ENCODE measurements around the gene TLE5.
"Not testable (repeated sequence)": the region's sequence is repeated elsewhere in the genome, so short reads cannot be mapped to it uniquely, and the experiment has no call there.

Gene TLE5

GRCh38 chr19:3041327-3041726 is 21.0 kb downstream of the TLE5 start:
- no peak for DNase-seq

GRCh38 chr19:3039641-3040077 is 22.6 kb downstream of the TLE5 start:
- DNase-seq = no peak

DNA sequence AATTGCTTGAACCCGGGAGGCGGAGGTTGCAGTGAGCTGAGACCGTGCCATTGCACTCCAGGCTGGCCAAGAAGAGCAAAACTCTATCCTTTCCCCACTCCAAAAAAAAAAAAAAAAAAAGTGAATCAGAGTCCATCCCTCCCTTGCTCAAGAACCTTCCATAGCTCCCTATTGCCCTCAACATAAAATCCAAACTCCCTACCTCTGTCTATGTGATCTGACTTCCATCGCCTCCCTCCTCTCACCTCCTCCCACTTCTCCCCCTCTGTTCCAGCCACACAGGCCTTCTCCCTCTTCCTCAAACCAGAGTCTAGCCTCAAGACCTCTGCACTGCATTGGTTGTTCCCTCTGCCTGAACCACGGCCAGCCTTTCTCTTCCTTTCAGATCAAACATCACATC is 23.2 kb downstream of the TLE5 start:
- no peak for DNase-seq

- no peak for DNase-seq
Measured at GRCh38 chr19:3038214-3038613, 24.1 kb downstream of the TLE5 start.

- not testable (repeated sequence) for DNase-seq
Measured at GRCh38 chr19:3036977-3037544, 25.2 kb downstream of the TLE5 start.

- peak; percentile 90 for DNase-seq
Measured at GRCh38 chr19:3036119-3036976, 25.9 kb downstream of the TLE5 start.

- DNase-seq = peak; percentile 96
Measured at GRCh38 chr19:3035542-3036118, 26.7 kb downstream of the TLE5 start.

GRCh38 chr19:3034656-3035541 is 27.4 kb downstream of the TLE5 start:
- no peak for DNase-seq

DNA sequence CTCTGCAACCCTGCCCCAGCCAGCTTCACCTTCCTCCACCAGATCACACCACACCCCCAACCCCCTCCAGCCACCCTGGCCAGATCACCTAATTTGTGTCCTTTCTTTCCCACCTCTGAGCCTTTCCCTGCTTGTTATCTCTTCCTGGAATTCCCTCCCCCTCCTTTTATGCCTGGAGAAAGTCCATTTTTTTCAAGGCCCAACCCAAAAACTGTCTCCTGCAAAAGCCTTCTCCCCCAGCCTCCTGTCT is 28.0 kb downstream of the TLE5 start:
- DNase-seq = no peak

DNA sequence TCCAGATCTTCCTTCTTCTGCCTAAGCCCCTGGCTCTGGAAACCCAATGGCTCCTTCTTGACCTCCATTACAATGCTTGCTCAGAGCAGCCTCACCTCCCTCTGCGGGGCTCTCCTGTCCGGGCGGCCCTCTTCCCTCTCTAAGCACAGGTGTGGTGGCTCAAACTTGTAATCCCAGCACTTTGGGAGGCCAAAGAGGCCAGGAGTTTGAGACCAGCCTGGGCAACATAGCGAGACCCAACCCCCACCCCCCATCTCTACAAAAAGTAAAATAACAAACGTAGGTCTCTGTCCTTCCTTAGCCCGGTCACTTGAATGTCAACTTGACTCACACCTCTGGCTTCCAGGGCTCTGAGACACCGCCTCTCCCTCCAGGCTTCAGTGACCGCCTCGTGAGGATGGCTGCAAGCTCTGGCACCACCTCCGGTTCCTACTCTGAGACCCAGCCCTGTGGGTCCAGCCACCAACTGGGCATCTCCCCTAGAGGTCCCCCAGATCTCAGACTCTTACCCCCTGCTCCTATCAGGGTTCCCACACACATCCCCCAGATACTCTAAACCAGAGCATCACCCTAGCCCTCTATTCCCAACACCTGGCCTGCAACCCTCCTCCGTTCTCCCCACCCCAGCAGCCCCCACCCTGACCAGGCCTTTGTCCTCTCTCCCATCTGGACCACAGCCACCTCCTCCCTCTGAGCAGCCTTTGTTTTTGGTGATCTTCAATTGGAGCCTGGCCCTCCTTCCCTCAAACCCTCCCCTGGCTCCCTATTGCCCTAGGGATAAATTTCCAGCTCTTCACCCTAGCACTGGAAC is 28.5 kb downstream of the TLE5 start:
- DNase-seq = no peak

DNA sequence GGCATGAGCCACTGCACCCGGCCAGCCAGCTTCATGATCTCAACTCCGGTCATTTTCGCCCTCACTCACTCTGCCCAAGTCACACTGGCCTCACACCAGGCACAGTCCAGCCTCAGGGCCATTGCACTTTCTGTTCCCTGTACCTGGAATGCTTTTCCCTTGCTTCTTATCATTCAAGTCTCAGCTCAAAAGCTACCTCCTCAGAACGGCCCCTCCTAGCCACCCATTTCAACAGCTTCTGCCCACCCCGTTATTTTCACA is 30.8 kb downstream of the TLE5 start:
- DNase-seq = no peak

DNA sequence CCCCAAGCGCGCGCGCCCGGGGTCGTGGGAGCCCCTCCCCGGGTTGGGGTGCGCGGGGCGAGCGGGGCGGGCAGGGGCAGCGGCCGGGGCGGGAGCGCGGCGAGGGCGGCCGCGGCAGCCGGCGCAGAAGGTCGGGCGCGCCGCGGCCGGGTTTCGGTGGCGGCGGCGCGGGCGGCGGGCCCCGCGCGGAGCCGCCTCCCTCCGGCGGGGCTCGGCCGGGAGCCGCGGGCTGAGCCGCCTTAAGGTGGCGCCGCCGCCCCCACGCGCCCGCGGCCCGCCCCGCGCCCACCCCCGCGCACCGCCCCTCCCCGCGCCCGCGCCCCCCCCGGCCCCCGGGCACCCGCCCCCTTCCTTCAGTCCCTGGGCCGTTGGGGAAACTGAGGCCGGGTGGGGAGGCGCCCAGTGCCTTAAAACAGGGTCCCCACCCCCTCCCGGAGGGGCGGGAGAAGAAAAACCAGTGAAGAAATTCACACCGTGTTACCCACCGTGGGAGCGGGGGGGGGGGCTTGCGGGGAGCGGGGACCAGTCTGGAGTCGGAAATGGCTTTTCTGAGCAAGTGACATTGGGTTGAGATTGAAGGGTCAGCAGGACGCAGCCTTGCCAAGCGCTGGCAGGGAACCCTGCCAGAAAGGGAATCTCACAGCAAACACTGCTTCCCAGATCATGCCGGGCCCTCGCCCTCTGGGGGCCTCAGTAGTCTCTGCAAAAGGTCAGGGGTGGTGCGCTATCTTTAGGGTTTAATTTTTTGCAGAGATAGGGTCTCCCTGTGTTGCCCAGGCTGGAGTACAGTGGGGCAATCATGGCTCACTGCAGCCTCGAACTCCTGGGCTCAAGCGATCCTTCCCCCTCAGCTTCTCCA is 33.0 kb downstream of the TLE5 start, which contains the start of gene TLE2:
TSS of gene TLE2 (minus strand) at position 216 of the 859 bp plus-strand sequence. CDS start 376 bp downstream, outside the sequence.
- DNase-seq = no peak

DNA sequence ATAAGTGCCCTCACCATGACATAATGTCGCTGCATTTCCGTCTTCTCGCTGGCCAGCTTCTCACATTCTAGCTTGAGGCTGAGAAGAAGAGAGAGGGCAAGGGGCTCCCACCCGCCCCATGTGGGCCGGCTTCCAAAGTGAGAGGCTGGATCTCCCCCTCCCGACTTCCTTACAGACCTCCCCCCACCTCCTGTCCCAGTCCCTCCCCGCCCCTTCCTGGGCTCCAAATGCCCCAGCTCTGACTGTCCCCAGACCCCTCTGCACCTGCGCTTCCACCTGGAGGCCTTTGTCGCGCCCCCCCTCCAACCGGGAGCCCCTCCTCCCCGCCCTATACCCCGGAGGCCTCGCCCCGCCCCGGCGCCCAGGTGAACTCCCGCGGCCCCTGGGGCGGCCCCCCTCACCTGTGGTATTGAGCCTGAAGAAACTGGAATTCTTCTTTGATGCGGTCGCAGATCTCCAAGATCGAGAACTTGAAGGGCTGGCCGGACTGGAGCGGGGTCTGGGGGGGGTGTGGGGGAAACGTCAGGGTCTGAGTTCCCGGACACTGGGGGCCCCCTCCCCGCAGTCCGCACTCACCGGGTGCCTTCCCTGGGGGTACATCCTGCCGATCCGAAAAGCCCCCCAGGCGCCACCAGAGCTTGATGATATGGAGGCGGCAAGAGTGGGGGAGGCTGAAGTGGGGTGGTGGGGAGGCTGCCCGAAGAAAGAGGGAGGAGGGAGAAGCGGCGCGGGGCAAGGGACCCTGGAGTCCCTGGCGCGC is 33.8 kb downstream of the TLE5 start:
- no peak for DNase-seq

- no peak for DNase-seq
Measured at GRCh38 chr19:3027981-3028304, 34.4 kb downstream of the TLE5 start.

- no peak for DNase-seq
Measured at GRCh38 chr19:3027292-3027691, 35.0 kb downstream of the TLE5 start.

DNA sequence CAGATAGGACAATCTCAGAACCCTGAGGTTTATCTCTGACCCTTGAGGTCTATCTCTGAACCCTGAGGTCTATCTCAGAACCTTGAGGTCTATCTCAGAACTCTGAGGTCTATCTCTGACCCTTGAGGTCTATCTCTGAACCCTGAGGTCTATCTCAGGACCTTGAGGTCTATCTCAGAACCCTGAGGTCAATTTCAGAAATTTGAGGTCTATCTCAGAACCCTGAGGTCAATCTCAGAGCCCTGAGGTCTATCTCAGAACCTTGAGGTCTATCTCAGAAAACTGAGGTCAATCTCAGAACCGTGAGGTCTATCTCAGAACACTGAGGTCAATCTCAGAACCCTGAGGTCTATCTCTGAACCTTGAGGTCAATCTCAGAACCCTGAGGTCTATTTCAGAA is 35.5 kb downstream of the TLE5 start:
- DNase-seq = no peak

DNA sequence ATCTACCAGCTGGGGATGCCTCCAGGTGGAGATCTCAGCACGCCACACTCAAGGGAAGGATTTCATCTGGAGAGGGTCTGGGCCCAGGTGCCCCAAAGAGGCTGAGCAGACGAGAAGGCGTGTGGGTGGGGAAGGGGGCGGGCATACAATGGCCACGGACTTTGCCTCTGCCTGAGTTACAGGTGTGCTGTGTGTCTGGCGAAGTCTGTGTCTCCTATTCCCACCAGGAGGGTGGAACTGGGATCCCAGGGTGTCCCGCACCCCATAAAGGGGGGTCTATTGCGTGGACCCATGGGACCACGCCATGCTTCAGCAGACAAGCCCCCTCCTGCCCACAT is 36.8 kb downstream of the TLE5 start:
- no peak for DNase-seq

DNA sequence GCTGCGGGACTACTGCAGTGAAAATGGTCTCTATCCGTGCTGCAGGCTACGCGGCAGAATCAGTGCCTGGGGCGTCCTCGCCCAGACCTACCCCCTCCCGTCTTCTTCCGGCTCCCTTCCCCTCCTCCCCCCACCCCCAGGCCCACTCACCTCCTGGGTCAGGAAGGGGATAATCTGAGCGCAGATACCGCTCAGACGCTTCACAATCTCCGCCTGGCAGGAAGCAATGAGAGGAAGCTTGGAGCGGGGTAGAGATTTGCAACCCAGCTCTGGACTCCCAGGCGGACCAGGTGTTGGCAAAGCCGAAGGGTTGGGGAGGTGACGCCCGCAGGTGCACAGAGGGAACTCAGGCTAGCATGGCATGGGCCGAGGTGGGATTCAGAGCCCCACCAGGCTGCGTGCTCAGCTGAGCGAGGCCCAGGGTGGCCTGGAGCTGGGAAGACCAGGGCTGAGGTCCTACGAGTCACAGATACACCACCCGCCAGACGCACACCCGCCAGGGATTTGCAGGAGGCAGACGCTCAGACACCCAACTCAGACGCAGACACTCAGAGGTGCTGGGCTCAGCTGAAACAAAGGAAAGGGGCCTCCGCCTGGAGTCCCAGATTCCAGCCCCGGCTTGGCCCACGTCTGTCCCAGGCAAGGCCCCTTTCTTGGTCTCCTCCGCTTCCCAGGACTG is 37.3 kb downstream of the TLE5 start:
- DNase-seq = no peak

- DNase-seq = no peak
Measured at GRCh38 chr19:3024509-3024869, 37.8 kb downstream of the TLE5 start.

DNA sequence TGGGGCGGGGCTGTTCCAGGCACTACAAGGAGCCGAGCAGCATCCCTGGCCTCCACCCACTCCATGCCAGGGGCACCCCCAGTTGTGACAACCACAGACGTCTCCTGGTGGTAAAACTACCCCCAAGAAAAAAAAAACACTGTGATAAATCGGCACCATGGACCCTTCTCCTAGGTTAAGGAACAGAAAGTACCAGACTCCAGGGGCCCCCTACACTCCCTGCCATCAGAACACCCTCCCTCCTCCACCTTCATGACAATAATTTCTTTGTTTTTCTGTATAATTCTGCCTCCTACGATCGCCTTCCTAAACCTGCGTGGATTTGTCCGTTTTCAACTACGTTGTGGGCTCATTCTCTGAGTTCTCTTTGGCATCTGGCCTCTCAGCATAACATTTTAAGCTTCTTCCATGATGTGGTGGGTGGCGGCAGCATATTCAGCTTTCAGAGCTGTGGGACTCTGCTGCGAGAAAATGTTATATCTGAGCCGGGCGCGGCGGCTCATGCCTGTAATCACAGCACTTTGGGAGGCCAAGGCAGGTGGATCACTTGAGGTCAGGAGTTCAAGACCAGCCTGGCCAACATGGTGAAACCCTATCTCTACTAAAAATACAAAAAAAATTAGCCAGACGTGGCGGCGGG is 41.9 kb downstream of the TLE5 start:
- DNase-seq = no peak
